Progenitor cell of endocrine pancreas (in vitro differentiated cells): ENCODE results near the gene BYSL. TPM values are rescaled to one million over a fixed set of nuclear protein-coding genes. Genes with fewer than 3 reads are reported as not detected.

Experiments
- DNase-seq: peaks from one replicate; pipeline ENCODE4 v3.0.0; 2021; ENCODE audit warnings: low spot score; ENCODE audit not compliant: unreplicated experiment
- H3K27ac Mint-ChIP-seq: 2 replicates; pipeline ENCODE4 v1.8.0; 2021; ENCODE audit warnings: mild to moderate bottlenecking, moderate library complexity, mixed read lengths
- H3K27me3 Mint-ChIP-seq: 2 replicates; pipeline ENCODE4 v1.8.0; 2021; ENCODE audit warnings: mixed read lengths
- H3K36me3 Mint-ChIP-seq: 2 replicates; pipeline ENCODE4 v1.8.0; 2022; ENCODE audit warnings: mixed read lengths; ENCODE audit not compliant: insufficient read depth
- H3K4me1 Mint-ChIP-seq: 2 replicates; pipeline ENCODE4 v1.8.0; 2021; ENCODE audit warnings: low read depth, mixed read lengths
- H3K4me3 Mint-ChIP-seq: 2 replicates; pipeline ENCODE4 v1.8.0; 2021; ENCODE audit warnings: low read depth, mild to moderate bottlenecking, moderate library complexity, mixed read lengths
- H3K9me3 Mint-ChIP-seq: 2 replicates; pipeline ENCODE4 v1.8.0; 2021; ENCODE audit warnings: low read depth, mixed read lengths
- CTCF ChIP-seq: fragments of 200-600 bp; sonication (generic); IDR thresholded peaks from one replicate; pipeline ENCODE4 v1.5.0; 2021; ENCODE audit warnings: antibody characterized with exemption, mild to moderate bottlenecking; ENCODE audit not compliant: unreplicated experiment
- total RNA-seq: library from RNA; stranded (reverse); gene quantifications from 2 replicates; pipeline ENCODE4 v1.2.1, GENCODE V29; 2021

The BYSL gene
- total RNA-seq, 1 donor from 2014 or later, result 32.8 TPM

- Mint-ChIP-seq H3K4me3 (peak overlapping the region; percentile 74), H3K4me1 (peaks cover 10% of the 10 kb centered on the region), H3K9me3 (no peaks in the 10 kb centered on the region), H3K27me3 (peaks cover 25% of the 10 kb centered on the region), H3K36me3 (peaks cover 1% of the 10 kb centered on the region), H3K27ac (no peak overlapping the region)
- TF ChIP-seq CTCF, result no peak
- no peak for DNase-seq
Measured at GRCh38 chr6:41939176-41939847, 18.0 kb downstream of the BYSL start.

GRCh38 chr6:41939848-41940758 is 18.8 kb downstream of the BYSL start:
- peak overlapping the region; percentile 74 for H3K4me3 Mint-ChIP-seq
- no peaks in the 10 kb centered on the region for H3K9me3 Mint-ChIP-seq
- H3K4me1 Mint-ChIP-seq, result peaks cover 10% of the 10 kb centered on the region
- peaks cover 1% of the 10 kb centered on the region for H3K36me3 Mint-ChIP-seq
- peaks cover 25% of the 10 kb centered on the region for H3K27me3 Mint-ChIP-seq
- no peak for TF ChIP-seq CTCF
- peak; percentile 11 for DNase-seq
- H3K27ac Mint-ChIP-seq, result peak overlapping the region; percentile 71

- Mint-ChIP-seq H3K36me3 (peaks cover 1% of the 10 kb centered on the region), H3K4me3 (peak overlapping the region; percentile 74), H3K9me3 (no peaks in the 10 kb centered on the region), H3K27ac (peak overlapping the region; percentile 77), H3K27me3 (peaks cover 25% of the 10 kb centered on the region), H3K4me1 (peaks cover 10% of the 10 kb centered on the region)
- peak; percentile 21 for DNase-seq
- no peak for TF ChIP-seq CTCF
Measured at GRCh38 chr6:41940759-41941279, 19.5 kb downstream of the BYSL start.

GRCh38 chr6:41941280-41942066 is 20.2 kb downstream of the BYSL start, which contains the start of gene CCND3:
Gene CCND3, minus strand, starts transcription at chr6:41941808. Its CDS starts 159 bp downstream, at chr6:41941649.
- Mint-ChIP-seq H3K36me3 (peaks cover under 1% of the 10 kb centered on the region), H3K27ac (peak within 1 kb of the TSS; percentile 77), H3K4me3 (peak within 1 kb of the TSS; percentile 74), H3K9me3 (no peaks in the 10 kb centered on the region), H3K27me3 (peaks cover 25% of the 10 kb centered on the region), H3K4me1 (peaks cover 10% of the 10 kb centered on the region)
- no peak for TF ChIP-seq CTCF
- peak; percentile 72 for DNase-seq
